ENCODE data around the gene CD8B. TPM values are rescaled to one million over a fixed set of nuclear protein-coding genes. Genes with fewer than 3 reads are reported as not detected.
A peak's percentile ranks its signal among the peaks of the same experiment; 100 is the strongest.

CD8B gene
- total and polyA plus RNA-seq, 3 experiments from 2014 or later = 259 to 908 (median 273) TPM

DNA sequence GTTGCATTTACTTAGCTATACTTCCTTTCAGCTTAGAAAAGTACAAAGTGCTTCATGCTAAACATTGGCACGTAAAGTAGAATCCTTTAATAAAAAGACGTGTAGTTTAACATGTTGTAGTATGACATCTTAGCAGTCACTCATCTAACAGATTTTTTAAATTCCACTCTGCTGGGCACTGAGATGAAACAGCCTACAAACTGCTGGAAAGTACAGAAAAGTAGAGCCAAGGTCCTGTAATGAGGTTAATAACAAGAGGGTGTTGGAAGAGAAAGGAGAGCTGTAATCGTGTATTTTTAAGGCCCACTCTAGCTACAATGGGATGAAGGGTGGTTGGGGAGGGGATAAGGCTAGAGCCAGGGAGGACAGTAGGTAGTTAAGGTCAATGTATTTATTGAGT is 81.7 kb downstream of the CD8B start:
- Mint-ChIP-seq H3K27ac (peak overlapping the region in 4 of 8 donors; percentile 2 to 80 (median 45)), H3K4me3 (no peak overlapping the region), H3K9me3 (no peaks in the 10 kb centered on the region), H3K36me3 (peaks cover 0 to 35% (median 11%) of the 10 kb centered on the region in 3 donors), H3K4me1 (peaks cover 31 to 43% (median 42%) of the 10 kb centered on the region in 3 donors), H3K27me3 (peaks cover 0 to 3% of the 10 kb centered on the region in 2 donors)
- POLR2A ChIA-PET = interaction anchor here (0.7 kb wide), 1 partner anchor 35 kb away, joined by 4 read pairs; no protein-coding TSS in a partner anchor
- no peak for DNase-seq
- H3K36me3 ChIP-seq (ENCODE audit: insufficient read depth, low read length) = peaks cover 10% of the 10 kb centered on the region
- CTCF ChIA-PET = interaction anchor here (11.1 kb wide), 1 partner anchor 28 kb away, joined by 132 read pairs; no protein-coding TSS in a partner anchor
- H3K9me3 ChIP-seq (ENCODE audit: low read length) = no peaks in the 10 kb centered on the region
- no peaks in the 10 kb centered on the region for H3K27me3 ChIP-seq (ENCODE audit: insufficient read depth, low read length, poor library complexity, severe bottlenecking)
- peaks cover 19% of the 10 kb centered on the region for H3K4me1 ChIP-seq (ENCODE audit: insufficient read depth, low read length)
- H3K27ac ChIP-seq (ENCODE audit: low read depth, low read length) = no peak overlapping the region
- H3K4me3 ChIP-seq (ENCODE audit: low read length) = no peak overlapping the region

- Histone ChIP-seq H3K36me3 (ENCODE audit: insufficient read depth, low read length) (peaks cover 3% of the 10 kb centered on the region), H3K4me3 (ENCODE audit: low read length) (no peak overlapping the region), H3K4me1 (ENCODE audit: insufficient read depth, low read length) (peaks cover 9% of the 10 kb centered on the region), H3K9me3 (ENCODE audit: low read length) (no peaks in the 10 kb centered on the region), H3K27me3 (ENCODE audit: insufficient read depth, low read length, poor library complexity, severe bottlenecking) (no peaks in the 10 kb centered on the region), H3K27ac (ENCODE audit: low read depth, low read length) (no peak overlapping the region)
- ChIA-PET POLR2A (no interaction called here), CTCF (interaction anchor here (11.1 kb wide), 1 partner anchor 29 kb away, joined by 132 read pairs; no protein-coding TSS in a partner anchor)
- Mint-ChIP-seq H3K9me3 (no peaks in the 10 kb centered on the region), H3K36me3 (peaks cover 0 to 35% (median 10%) of the 10 kb centered on the region in 3 donors), H3K4me3 (no peak overlapping the region), H3K27me3 (peaks cover 0 to 1% of the 10 kb centered on the region in 2 donors), H3K4me1 (peaks cover 21 to 32% (median 32%) of the 10 kb centered on the region in 3 donors), H3K27ac (no peak overlapping the region)
- no peak for DNase-seq
Observed at GRCh38 chr2:86778957-86779356, 82.7 kb downstream of the CD8B start.

GRCh38 chr2:86776532-86776931 is 85.2 kb downstream of the CD8B start:
- no peaks in the 10 kb centered on the region for H3K27me3 ChIP-seq (ENCODE audit: insufficient read depth, low read length, poor library complexity, severe bottlenecking)
- H3K4me1 ChIP-seq (ENCODE audit: insufficient read depth, low read length) = no peaks in the 10 kb centered on the region
- DNase-seq = no peak
- POLR2A ChIA-PET = interaction anchor here (0.8 kb wide), 1 partner anchor 14 kb away, joined by 3 read pairs; the partner anchor contains the start of gene CD8A
- H3K4me3 Mint-ChIP-seq = no peak overlapping the region
- peaks cover 12% of the 10 kb centered on the region for H3K36me3 ChIP-seq (ENCODE audit: insufficient read depth, low read length)
- H3K27ac Mint-ChIP-seq = peak overlapping the region in 2 of 8 donors; percentile 13 to 50
- no peaks in the 10 kb centered on the region for H3K27me3 Mint-ChIP-seq
- no peaks in the 10 kb centered on the region for H3K9me3 Mint-ChIP-seq
- peaks cover 3 to 14% (median 8%) of the 10 kb centered on the region in 3 donors for H3K4me1 Mint-ChIP-seq
- CTCF ChIA-PET = interaction anchor here (1.5 kb wide), 1 partner anchor 11 kb away, joined by 9 read pairs; no protein-coding TSS in a partner anchor
- H3K36me3 Mint-ChIP-seq = peaks cover 8 to 52% (median 12%) of the 10 kb centered on the region in 3 donors
- no peaks in the 10 kb centered on the region for H3K9me3 ChIP-seq (ENCODE audit: low read length)
- no peak overlapping the region for H3K27ac ChIP-seq (ENCODE audit: low read depth, low read length)
- no peak overlapping the region for H3K4me3 ChIP-seq (ENCODE audit: low read length)

GRCh38 chr2:86775338-86775737 is 86.3 kb downstream of the CD8B start:
- POLR2A ChIA-PET = interaction anchor here (1.5 kb wide), 1 partner anchor 8 kb away, joined by 5 read pairs; no protein-coding TSS in a partner anchor
- H3K27ac ChIP-seq (ENCODE audit: low read depth, low read length) = no peak overlapping the region
- Mint-ChIP-seq H3K9me3 (no peaks in the 10 kb centered on the region), H3K4me3 (no peak overlapping the region), H3K36me3 (peaks cover 10 to 64% (median 18%) of the 10 kb centered on the region in 3 donors), H3K27me3 (no peaks in the 10 kb centered on the region), H3K27ac (peak overlapping the region in 1 of 8 donors; percentile 74), H3K4me1 (peaks cover 4 to 9% (median 9%) of the 10 kb centered on the region in 3 donors)
- H3K36me3 ChIP-seq (ENCODE audit: insufficient read depth, low read length) = peaks cover 20% of the 10 kb centered on the region
- no peaks in the 10 kb centered on the region for H3K4me1 ChIP-seq (ENCODE audit: insufficient read depth, low read length)
- no peak overlapping the region for H3K4me3 ChIP-seq (ENCODE audit: low read length)
- H3K27me3 ChIP-seq (ENCODE audit: insufficient read depth, low read length, poor library complexity, severe bottlenecking) = no peaks in the 10 kb centered on the region
- DNase-seq = no peak
- no peaks in the 10 kb centered on the region for H3K9me3 ChIP-seq (ENCODE audit: low read length)
- CTCF ChIA-PET = interaction anchor here (2.1 kb wide), 1 partner anchor 10 kb away, joined by 5 read pairs; no protein-coding TSS in a partner anchor

- no peak overlapping the region for H3K4me3 Mint-ChIP-seq
- no peaks in the 10 kb centered on the region for H3K9me3 Mint-ChIP-seq
- POLR2A ChIA-PET = interaction anchor here (1.5 kb wide), 1 partner anchor 9 kb away, joined by 5 read pairs; no protein-coding TSS in a partner anchor
- H3K27ac ChIP-seq (ENCODE audit: low read depth, low read length) = no peak overlapping the region
- peaks cover 4 to 7% (median 6%) of the 10 kb centered on the region in 3 donors for H3K4me1 Mint-ChIP-seq
- DNase-seq = no peak
- peaks cover 10 to 68% (median 18%) of the 10 kb centered on the region in 3 donors for H3K36me3 Mint-ChIP-seq
- no peaks in the 10 kb centered on the region for H3K9me3 ChIP-seq (ENCODE audit: low read length)
- CTCF ChIA-PET = interaction anchor here (2.1 kb wide), 1 partner anchor 10 kb away, joined by 5 read pairs; no protein-coding TSS in a partner anchor
- H3K27me3 ChIP-seq (ENCODE audit: insufficient read depth, low read length, poor library complexity, severe bottlenecking) = no peaks in the 10 kb centered on the region
- H3K36me3 ChIP-seq (ENCODE audit: insufficient read depth, low read length) = peaks cover 20% of the 10 kb centered on the region
- no peak overlapping the region for H3K4me3 ChIP-seq (ENCODE audit: low read length)
- H3K27ac Mint-ChIP-seq = peak overlapping the region in 3 of 8 donors; percentile 12 to 78 (median 66)
- no peaks in the 10 kb centered on the region for H3K27me3 Mint-ChIP-seq
- no peaks in the 10 kb centered on the region for H3K4me1 ChIP-seq (ENCODE audit: insufficient read depth, low read length)
Observed at GRCh38 chr2:86774862-86775261, 86.8 kb downstream of the CD8B start.

GRCh38 chr2:86772611-86773010 is 89.1 kb downstream of the CD8B start:
- no peaks in the 10 kb centered on the region for H3K27me3 Mint-ChIP-seq
- no peaks in the 10 kb centered on the region for H3K9me3 Mint-ChIP-seq
- H3K27ac Mint-ChIP-seq = peak overlapping the region in 2 of 8 donors; percentile 61 to 92
- no peaks in the 10 kb centered on the region for H3K4me1 ChIP-seq (ENCODE audit: insufficient read depth, low read length)
- ChIA-PET POLR2A (interaction anchor here (0.6 kb wide), 1 partner anchor 19 kb away, joined by 3 read pairs; the partner anchor contains the start of gene CD8A), CTCF (interaction anchor here (1.3 to 12.0 kb wide), 2 partner anchors 14 to 35 kb away, joined by 3 to 128 read pairs; no protein-coding TSS in a partner anchor)
- DNase-seq = no peak
- peaks cover 10 to 89% (median 24%) of the 10 kb centered on the region in 3 donors for H3K36me3 Mint-ChIP-seq
- no peak overlapping the region for H3K4me3 ChIP-seq (ENCODE audit: low read length)
- no peak overlapping the region for H3K4me3 Mint-ChIP-seq
- H3K27me3 ChIP-seq (ENCODE audit: insufficient read depth, low read length, poor library complexity, severe bottlenecking) = no peaks in the 10 kb centered on the region
- H3K36me3 ChIP-seq (ENCODE audit: insufficient read depth, low read length) = peaks cover 20% of the 10 kb centered on the region
- no peak overlapping the region for H3K27ac ChIP-seq (ENCODE audit: low read depth, low read length)
- H3K9me3 ChIP-seq (ENCODE audit: low read length) = no peaks in the 10 kb centered on the region
- H3K4me1 Mint-ChIP-seq = peaks cover 4 to 11% (median 10%) of the 10 kb centered on the region in 3 donors

GRCh38 chr2:86770816-86771301 is 90.8 kb downstream of the CD8B start:
- no peaks in the 10 kb centered on the region for H3K4me1 ChIP-seq (ENCODE audit: insufficient read depth, low read length)
- Mint-ChIP-seq H3K4me1 (peaks cover 5 to 13% (median 10%) of the 10 kb centered on the region in 3 donors), H3K36me3 (peaks cover 10 to 94% (median 25%) of the 10 kb centered on the region in 3 donors), H3K27me3 (no peaks in the 10 kb centered on the region), H3K9me3 (no peaks in the 10 kb centered on the region), H3K27ac (peak overlapping the region in 3 of 8 donors; percentile 57 to 81 (median 63)), H3K4me3 (no peak overlapping the region)
- H3K36me3 ChIP-seq (ENCODE audit: insufficient read depth, low read length) = peaks cover 23% of the 10 kb centered on the region
- H3K27me3 ChIP-seq (ENCODE audit: insufficient read depth, low read length, poor library complexity, severe bottlenecking) = no peaks in the 10 kb centered on the region
- H3K27ac ChIP-seq (ENCODE audit: low read depth, low read length) = no peak overlapping the region
- no peaks in the 10 kb centered on the region for H3K9me3 ChIP-seq (ENCODE audit: low read length)
- ChIA-PET POLR2A (interaction anchor here (0.6 to 1.3 kb wide), 3 partner anchors 14 to 20 kb away, joined by 3 to 4 read pairs (median 3); partner anchors contain the start of gene CD8A), CTCF (interaction anchor here (12.0 kb wide), 1 partner anchor 37 kb away, joined by 128 read pairs; no protein-coding TSS in a partner anchor)
- DNase-seq = peak in 1 of 5 donors; percentile 25
- no peak overlapping the region for H3K4me3 ChIP-seq (ENCODE audit: low read length)

DNA sequence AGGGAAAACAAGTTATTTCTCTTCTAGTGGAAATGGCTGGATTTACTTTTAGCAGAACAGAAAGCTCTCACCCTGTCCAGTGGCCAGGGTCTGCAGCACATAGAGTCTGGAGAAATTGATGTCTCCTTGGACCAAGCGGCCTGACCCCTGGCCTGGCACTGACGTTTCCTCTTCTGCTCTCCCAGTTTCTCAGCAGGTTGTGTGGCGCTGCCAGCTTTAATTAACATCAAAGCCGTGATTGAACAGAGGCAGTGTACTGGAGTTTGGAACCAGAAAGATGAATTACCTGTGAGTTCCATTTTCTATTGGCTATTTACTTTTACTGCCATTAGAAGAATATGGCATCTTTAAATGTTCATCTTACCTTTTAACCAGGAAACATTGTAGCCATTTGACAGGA is 91.8 kb downstream of the CD8B start:
- ChIA-PET POLR2A (interaction anchor here (0.6 to 1.3 kb wide), 3 partner anchors 16 to 21 kb away, joined by 3 to 5 read pairs (median 4); partner anchors contain the start of gene CD8A), CTCF (interaction anchor here (1.2 to 12.0 kb wide), 2 partner anchors 16 to 38 kb away, joined by 4 to 128 read pairs; no protein-coding TSS in a partner anchor)
- peaks cover 5% of the 10 kb centered on the region for H3K4me1 ChIP-seq (ENCODE audit: insufficient read depth, low read length)
- no peaks in the 10 kb centered on the region for H3K27me3 ChIP-seq (ENCODE audit: insufficient read depth, low read length, poor library complexity, severe bottlenecking)
- H3K27ac ChIP-seq (ENCODE audit: low read depth, low read length) = no peak overlapping the region
- Mint-ChIP-seq H3K4me1 (peaks cover 10 to 23% (median 21%) of the 10 kb centered on the region in 3 donors), H3K36me3 (peaks cover 10 to 90% (median 22%) of the 10 kb centered on the region in 3 donors), H3K27ac (peak overlapping the region in 3 of 8 donors; percentile 17 to 48 (median 34)), H3K27me3 (no peaks in the 10 kb centered on the region), H3K4me3 (no peak overlapping the region), H3K9me3 (no peaks in the 10 kb centered on the region)
- no peaks in the 10 kb centered on the region for H3K9me3 ChIP-seq (ENCODE audit: low read length)
- H3K4me3 ChIP-seq (ENCODE audit: low read length) = no peak overlapping the region
- no peak for DNase-seq
- H3K36me3 ChIP-seq (ENCODE audit: insufficient read depth, low read length) = peaks cover 27% of the 10 kb centered on the region
